T-helper 2 cell treated with Interferon-gamma antibody and Interleukin-4, amounts not matched to agents 100 ng/mL and 5 ng/mL, for 36 hours (primary cell): ENCODE data around the gene NEDD4. TPM values are rescaled to one million over a fixed set of nuclear protein-coding genes. Genes with fewer than 3 reads are reported as not detected.
"Not testable (repeated sequence)": the region's sequence is repeated elsewhere in the genome, so short reads cannot be mapped to it uniquely, and the experiment has no call there.

Experiments
- intact Hi-C: fragments of 100-400 bp; cut with micrococcal nuclease; formaldehyde crosslinking; loops from one replicate; pipeline ENCODE4 v1.15.1; 2023
- total RNA-seq: library from RNA; stranded (reverse); gene quantifications from 2 replicates; pipeline ENCODE4 v1.2.3, GENCODE V29; 2022

NEDD4 gene
- total RNA-seq, 1 donor from 2014 or later, result 8.2 TPM

DNA sequence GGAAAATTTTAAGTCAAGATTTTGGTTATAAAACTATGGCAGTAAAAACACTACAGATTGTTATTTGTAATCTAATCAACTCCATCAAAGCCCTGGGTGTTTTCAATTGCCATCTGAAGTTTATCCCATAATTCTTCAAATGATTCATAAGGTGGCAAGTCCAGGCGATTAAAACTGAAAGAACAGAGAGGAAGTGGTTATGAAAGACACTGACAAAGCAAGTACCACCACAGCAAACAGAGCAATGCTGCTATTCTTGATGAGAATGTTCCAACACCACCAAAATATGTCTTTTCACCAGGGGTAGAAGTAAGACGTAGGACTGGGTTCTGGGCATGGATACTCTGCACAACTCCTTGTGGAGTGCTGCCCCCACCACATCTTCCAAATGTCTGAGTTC lies 163.6 kb downstream of the NEDD4 start:
- intact Hi-C loops, result no loop called here

DNA sequence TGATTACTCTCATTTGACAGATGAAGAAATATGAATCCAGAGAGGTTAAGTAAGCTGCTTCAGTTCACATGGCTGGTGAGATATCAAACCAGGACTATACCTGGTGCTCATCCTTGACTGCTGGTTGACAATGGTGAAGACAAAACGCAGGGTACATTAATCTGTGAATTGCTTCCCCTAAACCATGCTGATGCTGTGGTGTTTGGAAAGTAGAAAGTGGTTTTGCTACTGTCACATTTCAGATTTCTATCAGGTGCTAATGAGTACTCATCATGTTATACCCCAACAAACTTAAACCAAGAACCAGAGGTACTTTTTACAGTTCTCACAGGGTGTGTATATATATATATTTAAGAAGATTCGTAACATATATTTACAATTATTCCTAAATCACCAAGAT lies 165.5 kb downstream of the NEDD4 start:
- intact Hi-C loops, result no loop called here

DNA sequence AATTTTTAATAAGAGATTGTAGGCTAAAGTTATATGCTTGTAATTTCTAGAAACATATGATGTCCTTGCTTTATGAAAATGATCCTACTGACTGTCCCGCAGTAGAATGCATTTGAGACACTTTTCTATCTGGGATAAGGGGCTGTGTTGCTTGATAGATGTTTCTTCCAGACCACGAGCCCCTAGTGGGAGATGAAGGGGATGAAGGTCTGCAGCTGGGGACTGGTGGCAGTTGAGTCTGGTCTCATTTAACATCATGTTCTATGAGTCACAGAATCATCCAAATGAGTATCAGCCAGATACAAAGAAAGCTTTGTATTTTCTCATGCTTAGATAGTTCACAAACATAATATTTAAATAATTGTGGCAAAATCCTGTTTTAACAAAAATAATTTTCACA lies 166.2 kb downstream of the NEDD4 start:
- intact Hi-C loops, result no loop called here

DNA sequence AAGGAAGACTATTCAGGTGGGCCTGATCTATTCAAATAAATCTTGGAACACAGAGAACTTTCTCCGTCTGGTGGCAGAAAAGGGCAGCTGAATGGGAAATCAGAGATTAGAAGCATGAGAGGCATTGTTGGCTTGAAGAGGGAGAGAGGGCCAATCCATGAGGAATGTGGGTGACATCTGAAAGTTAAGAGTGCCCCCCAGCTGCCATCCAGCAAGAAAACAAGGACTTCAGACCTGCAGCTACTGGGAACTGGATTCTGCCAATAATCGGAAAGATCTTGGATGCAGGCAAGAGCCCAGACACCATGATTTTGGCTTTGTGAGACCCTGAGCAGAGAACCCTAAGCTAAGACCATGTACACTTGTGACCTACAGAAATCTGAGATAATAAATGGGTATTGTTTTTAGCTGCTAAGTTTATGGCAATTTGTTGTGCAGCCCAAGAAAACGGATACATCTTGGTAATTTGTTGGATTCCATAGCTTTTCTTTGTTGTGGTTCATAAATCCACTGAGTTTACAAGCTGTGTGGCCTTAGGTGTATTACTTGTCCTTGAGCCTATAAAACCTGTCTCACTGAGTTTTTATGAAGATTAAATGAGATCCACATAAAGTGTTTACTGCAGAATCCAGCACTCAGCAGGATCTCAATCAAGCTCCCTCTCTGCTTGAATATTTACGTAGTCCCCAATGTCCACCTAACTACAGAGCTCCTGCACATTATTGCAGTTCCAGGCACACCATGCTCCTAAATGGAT lies 168.4 kb downstream of the NEDD4 start:
- intact Hi-C loops, result no loop called here

DNA sequence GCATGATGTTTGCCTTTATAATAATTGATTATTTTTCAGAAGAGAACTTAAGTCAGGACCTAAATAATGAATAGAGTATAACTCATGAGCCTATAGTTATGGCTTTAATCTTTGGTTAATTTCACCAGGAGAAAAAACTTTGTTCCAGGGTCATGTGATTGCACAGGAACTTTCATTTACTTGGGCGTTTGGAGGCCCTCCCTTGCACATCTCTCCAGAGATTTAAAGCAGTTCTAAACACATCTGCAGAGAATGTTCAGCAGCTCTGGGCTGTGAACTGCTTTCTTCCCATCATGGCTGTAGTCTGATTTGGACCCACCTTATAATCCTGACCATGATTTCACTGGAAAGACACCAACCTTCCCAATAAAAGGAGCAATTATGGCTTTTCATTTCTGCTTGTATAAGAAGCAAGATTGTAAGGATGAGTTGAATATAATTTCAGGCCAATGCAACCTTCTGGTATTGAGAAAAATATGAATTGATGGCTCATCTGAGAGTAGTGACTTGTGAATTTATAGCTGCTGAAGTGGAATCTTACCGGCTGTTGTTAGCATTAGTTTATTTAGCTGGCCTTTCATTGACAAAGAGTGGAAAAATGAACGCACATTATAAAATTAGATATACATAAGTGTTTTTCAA lies 169.6 kb downstream of the NEDD4 start:
- intact Hi-C loops, result no loop called here

DNA sequence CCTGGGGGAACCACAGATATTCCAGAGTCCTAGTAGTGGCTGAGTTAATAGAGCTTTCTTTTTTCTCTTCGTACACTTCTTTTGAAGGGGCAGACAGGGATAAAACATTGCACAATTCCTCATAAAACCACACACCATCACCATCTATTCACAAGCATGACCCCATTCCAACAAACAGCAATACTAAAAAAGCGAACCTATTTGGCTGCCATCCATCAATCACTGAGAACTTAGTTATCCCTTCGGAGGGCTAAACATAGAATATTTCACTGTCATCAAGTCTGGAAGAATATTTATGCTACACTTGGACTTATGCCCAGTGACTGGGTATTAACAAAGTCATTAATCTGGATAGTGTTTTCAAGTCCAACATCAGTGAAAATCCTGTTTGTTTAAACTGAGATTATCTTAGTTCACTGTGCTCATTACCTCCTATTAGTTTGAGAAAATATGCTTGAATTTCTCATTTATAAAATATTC lies 170.2 kb downstream of the NEDD4 start:
- intact Hi-C loops, result no loop called here

DNA sequence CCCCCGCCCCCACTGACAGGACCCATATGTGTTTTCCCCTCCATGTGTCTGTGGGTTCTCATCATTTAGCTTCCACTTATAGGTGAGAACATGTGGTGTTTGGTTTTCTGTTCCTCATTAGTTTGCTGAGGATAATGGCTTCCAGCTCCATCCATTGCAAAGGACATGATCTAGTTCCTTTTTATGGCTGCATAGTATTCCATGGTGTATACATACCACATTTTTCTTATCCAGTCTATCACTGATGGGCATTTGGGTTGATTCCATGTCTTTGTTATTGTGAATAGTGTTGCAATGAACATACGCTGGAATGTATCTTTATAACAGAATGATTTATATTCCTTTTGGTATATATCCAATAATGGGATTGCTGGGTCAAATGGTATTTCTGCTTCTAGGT lies 171.7 kb downstream of the NEDD4 start:
- intact Hi-C loops, result not testable (repeated sequence)

DNA sequence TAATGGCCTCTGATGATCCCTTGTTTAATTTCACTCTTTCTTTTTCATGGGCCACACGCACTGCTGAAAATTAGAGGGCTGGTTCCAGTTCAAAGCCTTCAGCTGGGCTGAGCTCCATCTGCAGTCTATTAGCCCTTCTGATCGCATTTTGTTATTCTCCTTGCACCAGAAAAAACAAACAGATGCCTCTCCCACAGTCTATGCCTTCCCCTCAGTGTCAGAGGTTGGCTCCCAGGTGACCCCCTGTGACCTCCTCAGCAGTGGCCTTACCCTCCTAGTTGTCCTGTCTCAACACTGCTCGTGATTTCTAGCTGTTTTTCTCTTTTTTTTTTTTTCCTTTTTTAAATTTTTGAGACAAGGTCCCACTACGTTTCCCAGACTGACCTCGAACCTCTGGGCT lies 173.4 kb downstream of the NEDD4 start:
- intact Hi-C loops, result no loop called here

DNA sequence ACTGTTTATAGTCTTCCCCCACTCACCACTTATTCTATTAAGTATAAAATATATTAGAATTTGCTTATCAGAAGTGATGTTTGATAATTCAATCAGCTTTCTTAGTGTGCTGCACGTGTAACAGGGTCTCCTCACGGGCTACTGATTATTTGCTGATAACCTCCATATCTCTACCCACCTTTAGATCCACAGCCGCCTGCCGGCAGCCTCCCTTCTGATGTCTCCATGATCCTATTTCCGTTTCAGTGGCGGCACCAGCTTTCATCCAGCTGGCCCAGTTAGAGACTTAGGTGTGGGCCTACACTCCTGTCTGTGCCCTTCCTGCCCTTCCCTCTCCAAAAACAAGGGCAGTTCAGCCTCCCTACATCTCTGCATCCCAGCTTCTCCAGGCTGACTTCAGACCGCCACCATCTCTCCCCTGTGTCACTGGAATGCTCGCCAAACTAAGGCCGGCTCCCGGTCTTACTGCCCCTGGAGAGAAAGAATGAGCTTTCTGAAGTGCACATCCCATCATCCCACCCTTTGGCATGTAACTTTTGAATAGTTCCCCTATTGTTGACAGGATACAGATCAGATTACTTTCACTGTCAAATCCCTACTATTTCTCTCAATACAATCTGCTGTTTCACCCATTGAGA lies 173.9 kb downstream of the NEDD4 start:
- intact Hi-C loops, result no loop called here

DNA sequence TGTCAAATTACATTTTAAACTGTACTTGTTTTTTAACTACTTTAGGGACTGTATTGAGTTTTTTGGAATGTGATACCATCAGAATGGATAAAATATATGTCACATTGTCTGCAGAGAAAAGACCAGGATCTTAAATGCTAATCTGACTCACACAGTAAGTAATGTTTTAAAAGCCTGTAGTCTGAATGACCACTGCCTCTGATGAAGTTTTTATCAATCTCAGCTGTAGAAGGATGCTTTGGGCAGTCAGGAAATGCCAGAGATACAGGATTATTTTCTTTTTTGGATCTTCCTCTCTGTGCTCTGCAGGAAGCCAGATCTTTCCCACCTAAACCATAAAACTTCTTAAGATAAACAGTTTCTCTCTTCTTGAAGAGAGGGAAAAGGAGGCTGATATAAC lies 177.4 kb downstream of the NEDD4 start:
- intact Hi-C loops, result no loop called here

DNA sequence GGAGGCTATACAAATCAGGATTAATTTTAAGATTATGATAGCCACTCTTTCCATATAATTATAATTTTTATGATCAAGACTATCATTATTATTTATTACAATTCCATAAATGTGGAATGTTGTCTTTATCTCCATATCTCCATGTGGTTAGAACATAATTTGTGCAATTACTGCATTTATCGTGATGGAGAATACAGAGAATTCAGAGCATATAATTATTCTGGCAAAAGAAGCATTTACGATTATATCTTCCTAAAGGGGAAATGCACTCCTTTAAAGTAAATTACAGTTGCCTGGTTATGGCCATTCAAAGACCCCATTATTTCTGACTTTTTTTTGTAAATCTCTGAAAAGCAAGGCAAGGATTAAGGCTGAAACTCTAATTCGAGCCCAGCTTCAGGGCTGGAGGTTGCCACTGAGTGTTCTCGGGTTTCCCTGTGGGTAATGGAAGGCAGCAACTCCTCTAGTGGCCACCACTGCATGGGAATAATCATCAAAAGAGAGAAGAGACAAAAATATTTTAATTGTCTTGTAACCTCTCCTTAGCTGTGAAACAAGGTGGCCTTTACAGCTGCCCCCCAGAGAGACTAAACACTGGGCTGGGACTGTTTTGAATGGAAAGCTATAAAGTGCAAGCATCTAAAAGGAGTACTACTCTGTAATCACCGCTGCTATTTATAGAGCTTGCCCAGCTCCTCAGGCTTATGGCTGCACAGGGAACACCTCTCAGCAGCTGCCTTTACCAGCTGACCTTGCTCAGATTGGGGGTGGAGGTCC lies 190.6 kb downstream of the NEDD4 start:
- intact Hi-C loops, result no loop called here

DNA sequence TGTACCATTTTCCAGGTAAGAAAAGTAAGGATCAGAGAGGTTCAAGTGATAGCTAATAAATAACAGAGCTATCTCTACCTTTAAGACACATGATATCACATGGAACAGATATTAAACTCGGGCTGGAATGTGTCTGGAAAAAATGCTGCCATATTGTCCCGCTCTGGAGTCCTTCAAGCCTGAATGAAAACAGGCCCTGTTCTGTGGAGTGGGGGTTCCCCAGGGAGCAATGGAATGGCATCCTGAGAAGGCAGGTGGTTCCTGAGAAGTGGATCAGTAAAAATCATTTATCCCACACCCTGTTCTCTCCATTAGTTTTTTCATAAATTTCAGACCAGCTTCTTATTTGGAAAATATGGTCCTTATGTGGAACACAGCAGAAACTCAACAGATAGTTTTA lies 193.2 kb downstream of the NEDD4 start:
- intact Hi-C loops, result no loop called here

DNA sequence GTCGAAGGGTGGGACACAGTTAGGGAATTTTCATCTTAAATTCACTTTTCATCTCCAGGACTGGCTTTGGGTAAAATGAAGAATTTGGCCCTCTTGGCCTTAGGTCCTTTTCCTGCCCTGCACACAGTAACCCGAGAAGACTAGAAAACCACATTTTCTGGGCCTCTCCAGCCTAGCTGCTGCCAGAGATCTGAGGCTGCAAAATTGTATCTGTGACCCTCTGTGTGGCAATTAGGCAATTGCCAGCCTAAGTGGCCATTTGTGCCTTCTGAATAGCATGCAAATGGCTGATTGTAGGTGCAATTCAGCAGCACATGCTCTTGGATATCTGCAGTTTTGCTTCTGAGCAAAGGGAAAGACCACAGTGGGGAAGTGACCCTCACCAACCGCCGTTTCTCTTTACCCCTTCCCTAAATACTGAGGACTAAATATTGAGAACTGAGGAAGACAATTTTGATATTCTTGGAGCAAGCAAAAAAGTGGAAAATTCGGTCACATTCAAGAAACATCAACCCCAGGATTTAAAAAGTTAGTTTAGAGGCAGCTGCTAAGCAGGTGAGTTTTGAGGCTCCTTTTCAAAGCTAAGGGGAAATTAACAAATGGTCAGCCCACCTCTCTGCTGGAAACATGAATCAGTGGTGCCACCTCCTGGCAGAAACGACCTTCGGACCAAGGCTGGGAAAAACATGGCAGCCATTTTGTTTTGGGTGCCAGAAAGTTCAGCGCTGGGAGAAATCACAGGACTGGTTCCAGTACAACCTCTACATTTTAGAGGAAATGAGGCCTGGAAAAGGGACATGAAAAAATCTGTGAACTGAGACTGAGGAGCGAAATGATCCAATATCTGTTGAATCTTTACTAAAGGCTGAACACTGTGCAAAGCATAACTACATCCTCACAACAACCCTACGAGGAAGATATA lies 193.9 kb downstream of the NEDD4 start:
- intact Hi-C loops, result loop anchor here (1.0 kb wide), 1 partner anchor 151 kb away; no protein-coding TSS in a partner anchor

DNA sequence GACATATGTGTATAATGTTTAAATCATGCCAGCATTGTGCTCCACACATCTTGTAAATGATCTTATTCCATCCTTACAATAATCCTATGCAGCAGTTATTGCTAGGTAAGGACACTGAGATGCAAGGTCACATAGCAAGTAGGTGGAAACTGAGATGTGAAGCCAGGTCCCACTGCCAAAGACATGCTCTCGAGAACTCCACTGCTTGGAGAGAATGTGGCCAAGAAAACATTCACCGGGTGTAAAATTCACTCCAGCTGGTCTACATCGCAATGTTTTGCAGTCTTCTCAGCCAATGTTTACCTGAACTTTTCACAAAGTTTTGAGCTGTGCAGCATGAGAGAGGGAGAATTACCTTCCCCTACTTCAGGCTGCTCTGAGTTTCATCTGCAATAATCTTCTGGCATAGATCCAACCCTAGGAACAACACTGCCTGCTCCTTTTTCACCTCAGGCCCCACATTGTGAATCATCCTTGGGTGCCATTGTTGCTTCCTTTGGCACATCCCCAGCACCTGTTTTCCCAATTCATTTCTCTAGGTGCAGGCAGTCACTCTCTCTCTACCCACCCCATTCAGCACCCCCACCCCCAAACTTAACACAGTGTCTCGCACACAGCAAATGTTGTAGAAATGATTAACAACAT lies 197.0 kb downstream of the NEDD4 start:
- intact Hi-C loops, result no loop called here

DNA sequence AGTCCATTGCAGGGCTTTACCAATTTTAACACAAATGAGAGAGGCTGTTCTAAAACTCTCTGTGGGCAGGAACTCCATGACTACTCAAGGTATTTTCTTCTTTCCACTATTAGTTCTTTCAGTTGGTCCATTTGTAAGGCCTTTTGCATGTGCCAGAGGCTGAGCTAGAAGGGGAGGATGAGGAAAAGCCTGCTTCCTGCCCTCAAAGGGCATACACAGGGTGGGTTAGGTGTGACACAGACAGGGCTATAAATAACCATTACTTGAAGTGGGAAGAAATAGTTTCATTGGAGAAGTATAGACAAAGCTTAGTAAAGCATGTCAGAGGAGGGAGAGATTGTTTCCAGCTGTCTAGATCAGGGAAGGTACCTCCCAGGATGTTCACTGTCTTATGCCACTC lies 198.4 kb downstream of the NEDD4 start:
- intact Hi-C loops, result no loop called here

DNA sequence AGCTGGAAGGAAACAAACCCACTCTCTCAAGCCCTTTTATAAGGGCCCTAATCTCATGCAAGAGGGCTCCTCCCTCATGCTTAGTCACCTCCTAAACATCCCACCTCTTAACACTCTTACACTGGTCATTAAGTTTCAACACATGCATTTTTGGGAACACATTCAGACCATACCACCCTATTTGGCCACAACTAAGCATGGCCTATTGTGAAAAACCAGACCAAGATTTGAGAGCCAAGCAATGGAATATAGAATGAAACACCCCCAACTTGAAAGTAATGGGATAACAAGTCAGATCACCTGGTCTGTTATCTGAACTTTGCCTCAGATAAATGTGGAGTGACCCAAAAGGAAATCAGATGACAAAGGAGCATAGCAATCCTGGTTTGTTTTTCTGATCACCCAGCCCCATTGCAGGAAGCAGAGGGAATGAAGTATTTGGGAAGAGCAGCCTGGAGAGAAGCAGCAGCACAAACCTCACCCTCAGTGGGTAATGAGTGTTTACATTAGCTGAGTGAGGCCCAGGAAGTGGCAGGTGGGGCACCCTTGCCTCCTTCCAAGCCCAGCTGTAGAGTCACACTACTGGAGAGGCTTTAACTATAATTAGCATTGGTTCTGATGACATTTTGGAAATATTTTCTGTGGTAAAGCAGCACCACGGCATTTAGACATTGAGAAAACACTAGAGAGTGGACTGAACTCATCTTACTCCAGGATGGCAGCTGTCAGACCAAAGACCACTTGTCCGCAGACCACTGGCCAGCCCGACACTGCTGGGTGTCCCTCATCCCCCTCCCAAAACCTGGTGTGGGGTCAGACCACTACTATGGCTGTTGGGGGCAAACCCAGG lies 201.6 kb downstream of the NEDD4 start:
- intact Hi-C loops, result no loop called here

DNA sequence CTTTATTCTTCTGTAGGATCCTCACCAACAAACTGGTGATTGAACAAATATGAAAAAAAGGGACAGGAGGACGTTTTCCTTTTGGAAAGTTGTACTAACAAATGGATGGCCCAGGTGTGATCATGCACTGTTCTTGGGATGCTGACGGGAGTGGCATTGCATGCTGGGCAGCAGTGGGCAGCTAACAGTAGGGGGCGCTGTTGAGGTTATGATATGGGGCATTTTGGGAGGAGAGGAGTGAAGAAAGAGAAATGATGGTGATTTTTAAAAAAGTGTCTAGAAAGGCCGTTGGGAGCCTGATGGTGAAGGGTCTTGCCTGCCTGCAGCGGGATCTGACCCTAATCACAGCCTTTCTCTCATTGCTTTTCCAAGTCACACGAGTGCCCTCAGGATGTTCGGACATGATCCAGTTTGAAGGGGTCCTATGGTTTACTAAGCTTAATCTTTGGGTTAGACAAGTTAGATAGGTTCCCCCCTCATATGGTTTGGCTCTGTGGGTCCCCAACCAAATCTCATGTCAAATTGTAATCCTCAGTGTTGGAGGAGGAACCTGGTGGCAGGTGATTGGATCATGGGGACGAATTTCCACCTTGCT lies 204.2 kb downstream of the NEDD4 start:
- intact Hi-C loops, result loop anchor here (5.0 kb wide), 1 partner anchor 58 kb away; no protein-coding TSS in a partner anchor

DNA sequence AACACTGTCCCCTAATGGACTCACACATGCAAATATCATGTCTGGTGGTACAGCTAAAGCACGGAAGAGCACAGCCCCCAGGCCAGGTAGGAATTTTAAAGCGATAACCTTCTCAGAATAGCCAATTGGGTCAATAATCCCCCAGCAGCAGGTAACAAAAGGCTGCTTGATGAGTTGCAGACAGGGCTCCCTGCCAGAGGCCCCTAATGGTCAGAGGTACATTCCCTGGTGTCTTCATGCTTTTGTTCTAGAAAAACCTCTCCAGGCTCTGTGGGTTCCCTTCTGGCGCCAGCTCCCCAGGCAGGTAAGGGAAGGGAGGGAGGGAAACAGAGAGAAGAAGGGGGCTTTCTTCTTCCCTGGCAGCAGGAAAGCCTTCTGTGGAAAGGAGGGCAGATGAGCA lies 207.1 kb downstream of the NEDD4 start:
- intact Hi-C loops, result loop anchor here (5.0 kb wide), 1 partner anchor 61 kb away; no protein-coding TSS in a partner anchor

DNA sequence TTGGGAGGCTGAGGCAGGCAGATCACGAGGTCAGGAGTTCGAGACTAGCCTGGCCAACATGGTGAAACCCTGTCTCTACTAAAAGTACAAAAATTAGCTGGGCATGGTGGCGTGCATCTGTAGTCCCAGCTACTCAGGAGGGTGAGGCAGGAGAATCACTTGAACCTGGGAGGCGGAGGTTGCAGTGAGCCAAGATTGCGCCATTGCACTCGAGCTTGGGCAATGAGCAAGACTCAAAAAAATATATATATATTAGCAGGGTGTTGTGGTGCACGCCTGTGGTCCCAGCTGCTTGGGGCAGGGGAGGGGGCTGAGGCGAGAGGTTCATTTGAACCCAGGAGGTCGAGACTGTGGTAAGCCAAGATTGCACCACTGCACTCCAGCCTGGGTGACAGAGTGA lies 207.8 kb downstream of the NEDD4 start:
- intact Hi-C loops, result loop anchor here (5.0 kb wide), 1 partner anchor 62 kb away; no protein-coding TSS in a partner anchor
